ENCODE data around the gene MYO15B.
"Not testable (repeated sequence)": the region's sequence is repeated elsewhere in the genome, so short reads cannot be mapped to it uniquely, and the experiment has no call there.

The MYO15B gene

DNA sequence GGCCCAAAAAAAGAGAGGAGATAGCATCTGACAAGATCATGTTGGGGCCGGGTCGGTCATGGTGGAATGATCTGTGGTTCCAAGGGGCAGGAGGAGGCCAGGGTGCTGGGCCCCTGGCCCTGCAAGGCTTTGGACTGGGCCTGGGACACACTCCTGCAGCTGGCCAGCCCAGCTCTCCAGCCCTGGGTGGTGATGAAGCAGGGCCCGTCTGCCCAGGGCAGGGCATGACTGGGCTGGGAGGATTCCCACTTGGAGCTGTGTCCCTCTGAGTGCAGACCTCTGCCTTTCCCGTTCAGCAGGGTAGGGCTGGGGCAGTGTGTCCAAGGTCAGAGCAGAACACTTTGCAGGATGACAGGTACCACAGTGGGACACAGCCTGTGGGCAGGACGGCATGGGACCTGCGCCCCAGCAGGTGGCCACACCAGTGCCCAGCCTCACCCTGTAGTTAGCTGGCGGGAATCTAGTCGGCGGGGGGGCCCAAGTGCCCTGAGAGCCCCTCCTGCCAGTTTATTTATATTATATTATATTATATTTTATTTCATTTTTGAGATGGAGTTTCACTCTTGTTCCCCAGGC lies 27.6 kb upstream of the MYO15B start:
- DNase-seq, result no peak

DNA sequence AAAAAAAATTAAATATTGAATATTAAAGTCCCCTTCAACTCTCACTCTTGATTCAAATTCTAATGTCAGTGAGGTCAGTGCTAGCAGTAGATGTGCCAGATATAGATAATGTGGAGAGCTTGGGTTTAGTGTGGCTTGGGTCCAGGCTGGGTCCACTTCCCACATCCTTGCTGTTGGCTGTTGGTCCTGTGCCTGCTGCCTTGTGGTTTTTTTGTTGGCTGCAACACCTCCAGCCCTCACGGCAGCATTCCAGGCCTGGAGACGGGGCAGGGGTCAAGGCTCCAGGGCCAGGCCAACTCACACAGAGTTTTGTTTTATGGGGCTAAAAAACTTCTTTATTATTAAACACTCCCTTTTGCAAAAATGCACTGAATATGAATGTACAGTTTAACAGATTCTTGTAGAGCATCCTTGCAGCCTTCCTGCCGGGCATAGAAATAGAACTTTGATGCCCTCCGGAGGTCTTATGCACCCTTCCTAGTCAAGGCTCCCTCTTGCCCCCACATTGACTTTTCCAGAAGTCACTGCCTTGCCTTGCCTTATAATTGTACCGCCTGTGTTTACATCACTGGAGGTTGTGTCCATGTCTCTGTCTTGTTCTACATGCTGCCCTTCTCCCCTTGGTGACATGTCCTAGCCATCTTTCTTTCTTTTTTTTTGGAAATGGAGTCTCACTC lies 25.5 kb upstream of the MYO15B start:
- no peak for DNase-seq

DNA sequence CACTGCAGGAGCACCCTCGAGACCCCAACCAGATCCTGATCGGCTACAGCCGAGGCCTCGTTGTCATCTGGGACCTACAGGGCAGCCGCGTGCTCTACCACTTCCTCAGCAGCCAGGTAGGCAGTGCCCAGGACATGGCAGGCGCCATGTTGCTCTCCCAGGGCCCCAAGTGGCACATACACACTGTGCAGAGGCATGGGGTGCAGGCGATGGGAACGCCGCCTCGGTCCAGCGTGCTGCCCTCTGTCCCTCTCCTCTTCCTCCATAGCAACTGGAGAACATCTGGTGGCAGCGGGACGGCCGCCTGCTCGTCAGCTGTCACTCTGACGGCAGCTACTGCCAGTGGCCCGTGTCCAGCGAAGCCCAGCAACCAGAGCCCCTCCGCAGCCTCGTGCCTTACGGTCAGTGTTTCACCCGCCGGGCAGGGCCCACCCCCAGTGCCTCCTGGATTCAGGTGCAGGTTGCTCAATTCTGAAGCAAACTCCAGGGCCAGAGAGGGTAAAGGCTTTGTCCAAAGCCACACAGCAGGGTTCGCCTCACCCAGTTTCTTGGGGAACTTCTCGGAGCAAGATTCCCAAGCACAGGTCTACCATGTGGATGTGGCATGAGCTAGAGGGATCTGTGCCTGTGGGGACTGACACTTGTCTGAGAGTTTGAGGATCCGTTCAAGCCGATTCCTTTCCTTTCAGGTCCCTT lies 24.4 kb upstream of the MYO15B start:
- no peak for DNase-seq

DNA sequence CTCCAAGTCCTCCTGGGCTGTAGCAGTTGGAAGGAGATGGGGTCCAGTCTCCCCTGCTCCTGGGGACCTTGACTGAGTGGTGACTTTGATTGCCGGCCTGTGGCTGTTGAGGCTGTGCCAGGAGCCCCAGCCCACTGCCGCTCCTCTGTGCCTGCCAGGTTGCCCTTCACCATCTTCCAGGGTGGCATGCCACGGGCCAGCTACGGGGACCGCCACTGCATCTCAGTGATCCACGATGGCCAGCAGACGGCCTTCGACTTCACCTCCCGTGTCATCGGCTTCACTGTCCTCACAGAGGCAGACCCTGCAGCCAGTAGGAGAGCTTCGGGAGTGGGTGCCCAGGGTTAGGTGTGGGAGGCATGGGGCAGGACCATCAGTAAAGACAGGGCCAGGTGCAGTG lies 23.4 kb upstream of the MYO15B start:
- DNase-seq, result no peak

DNA sequence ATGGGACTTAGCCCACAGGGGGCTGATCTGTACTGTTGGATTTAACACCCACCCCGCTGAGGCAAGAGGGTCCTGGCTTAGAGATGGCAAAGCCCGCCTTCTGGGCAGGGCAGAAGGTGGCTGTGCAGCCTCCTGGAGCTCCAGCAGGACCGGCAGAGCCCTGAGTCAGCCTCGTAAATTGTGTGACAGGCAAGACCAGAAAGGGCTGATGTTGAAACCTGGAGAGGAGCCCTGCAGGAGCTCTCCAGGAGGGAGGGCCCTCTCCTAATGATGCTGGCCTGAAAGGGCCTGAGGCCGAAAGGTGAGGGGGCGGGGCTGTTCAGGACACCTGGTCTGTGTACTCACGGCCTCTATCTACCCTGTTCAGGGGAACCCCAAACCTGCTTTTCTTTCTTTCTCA lies 22.5 kb upstream of the MYO15B start:
- DNase-seq, result no peak

DNA sequence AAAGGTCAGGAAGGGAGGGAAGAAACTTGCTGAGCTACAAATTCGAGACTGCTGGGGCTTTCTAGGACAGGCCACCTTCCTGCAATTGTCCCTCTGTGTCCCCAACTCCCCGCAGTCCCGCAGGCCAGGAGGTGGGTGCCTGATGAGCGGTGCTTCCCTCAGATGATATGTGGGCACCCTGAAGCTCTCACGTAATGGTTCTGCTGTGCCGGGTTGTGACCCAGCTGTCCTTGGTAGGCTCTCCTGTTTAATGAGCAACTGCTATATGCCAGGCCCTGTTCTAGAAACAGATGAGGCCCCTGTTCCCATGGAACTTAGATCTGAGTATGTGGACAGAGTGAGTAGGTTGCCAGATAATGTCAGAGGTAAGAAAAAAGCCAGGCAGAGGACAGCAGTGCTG lies 22.0 kb upstream of the MYO15B start:
- DNase-seq, result no peak

DNA sequence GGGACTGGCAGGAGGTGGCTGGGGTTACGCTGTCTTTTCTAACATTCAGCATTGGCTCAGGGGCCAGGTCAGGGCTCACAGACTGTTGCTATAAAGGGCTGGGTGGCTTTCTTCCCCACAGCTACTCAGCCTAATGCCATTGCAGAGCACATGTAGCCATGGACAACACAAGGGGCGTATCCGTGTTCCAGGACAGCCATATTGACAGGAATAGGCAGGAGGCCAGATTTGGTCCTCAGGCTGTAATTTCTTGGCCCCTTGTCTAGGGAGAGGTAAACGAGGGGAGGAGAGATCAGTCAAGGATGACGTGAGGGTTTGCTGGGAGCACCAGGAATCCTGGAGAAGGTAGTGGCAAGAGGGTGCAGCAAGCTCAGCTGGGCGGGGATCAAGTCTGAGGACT lies 21.2 kb upstream of the MYO15B start:
- DNase-seq, result no peak

DNA sequence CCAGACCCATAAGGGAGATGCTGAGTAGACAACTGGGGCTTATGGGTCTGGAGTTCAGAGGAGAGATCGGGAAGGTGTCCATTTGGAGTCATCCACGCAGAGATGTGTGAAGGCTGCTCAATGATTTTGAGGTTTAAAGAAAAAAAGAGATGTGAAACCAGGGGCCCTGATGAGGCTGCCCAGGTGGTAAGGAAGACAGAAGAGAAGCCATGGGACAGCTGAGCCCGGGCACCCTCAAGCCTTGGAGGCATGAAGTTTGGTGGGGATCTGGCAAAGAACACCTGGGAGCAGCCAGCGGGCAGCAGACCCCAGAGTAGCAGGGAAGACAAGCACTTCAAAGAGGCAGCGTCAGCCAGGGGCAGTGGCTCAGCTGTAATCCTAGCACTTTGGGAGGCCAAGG lies 20.8 kb upstream of the MYO15B start:
- no peak for DNase-seq

DNA sequence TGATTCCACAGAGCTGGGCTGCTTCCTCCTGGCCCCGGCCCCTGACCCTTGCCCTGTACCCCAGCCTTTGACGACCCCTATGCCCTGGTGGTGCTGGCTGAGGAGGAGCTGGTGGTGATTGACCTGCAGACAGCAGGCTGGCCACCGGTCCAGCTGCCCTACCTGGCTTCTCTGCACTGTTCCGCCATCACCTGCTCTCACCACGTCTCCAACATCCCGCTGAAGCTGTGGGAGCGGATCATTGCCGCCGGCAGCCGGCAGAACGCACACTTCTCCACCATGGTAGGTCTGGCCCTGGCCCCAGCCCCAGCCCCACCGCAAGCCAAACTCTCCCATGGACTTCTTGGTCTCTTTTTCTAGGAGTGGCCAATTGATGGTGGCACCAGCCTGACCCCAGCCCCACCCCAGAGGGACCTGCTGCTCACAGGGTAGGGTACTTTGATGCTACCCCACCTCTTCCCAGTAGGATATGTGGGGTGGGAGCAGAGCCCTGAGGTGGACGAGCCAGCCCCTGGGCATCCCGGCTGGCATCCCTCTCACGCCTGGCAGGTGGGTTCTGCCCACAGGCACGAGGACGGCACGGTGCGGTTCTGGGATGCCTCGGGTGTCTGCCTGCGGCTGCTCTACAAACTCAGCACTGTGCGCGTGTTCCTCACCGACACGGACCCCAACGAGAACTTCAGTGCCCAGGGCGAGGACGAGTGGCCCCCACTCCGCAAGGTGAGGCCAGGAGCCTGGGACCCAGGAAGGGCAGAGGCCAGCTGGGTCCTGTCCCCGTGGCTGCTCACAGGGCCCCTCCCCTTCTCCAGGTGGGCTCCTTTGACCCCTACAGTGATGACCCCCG lies 19.0 kb upstream of the MYO15B start:
- DNase-seq, result no peak

DNA sequence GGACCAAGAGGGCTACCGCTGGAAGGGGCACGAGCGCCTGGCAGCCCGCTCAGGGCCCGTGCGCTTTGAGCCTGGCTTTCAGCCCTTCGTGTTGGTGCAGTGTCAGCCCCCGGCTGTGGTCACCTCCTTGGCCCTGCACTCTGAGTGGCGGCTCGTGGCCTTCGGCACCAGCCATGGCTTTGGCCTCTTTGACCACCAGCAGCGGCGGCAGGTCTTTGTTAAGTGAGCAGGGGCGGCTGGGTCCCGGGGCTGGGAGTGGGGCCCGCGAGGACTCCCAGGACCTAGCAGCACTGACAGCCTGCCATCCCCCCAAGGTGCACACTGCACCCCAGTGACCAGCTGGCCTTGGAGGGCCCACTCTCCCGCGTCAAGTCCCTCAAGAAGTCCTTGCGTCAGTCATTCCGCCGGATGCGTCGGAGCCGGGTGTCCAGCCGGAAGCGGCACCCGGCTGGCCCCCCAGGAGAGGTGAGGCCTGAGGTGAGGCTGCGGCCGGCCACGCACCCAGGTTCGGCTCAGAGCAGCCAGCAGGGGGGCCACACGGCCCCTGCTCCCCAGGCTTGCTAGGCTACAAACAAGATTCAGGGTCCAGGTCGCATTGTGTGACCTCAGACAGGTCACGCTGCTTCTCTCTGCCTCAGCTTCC lies 17.4 kb upstream of the MYO15B start:
- DNase-seq, result no peak

DNA sequence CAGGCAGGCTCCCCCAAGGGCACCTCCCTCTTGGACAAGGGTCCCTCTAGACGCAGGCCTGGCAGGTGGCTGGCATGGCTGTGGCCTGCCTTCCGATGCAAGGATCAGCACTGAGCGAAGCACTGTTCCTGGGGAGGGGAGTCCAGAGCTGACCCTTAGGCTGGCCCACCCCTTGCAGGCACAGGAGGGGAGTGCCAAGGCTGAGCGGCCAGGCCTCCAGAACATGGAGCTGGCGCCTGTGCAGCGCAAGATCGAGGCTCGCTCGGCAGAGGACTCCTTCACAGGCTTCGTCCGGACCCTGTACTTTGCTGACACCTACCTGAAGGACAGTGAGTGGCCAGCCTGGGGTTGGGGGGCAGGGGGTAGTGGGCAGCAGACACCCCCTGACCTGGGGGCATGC lies 16.8 kb upstream of the MYO15B start:
- DNase-seq, result no peak

DNA sequence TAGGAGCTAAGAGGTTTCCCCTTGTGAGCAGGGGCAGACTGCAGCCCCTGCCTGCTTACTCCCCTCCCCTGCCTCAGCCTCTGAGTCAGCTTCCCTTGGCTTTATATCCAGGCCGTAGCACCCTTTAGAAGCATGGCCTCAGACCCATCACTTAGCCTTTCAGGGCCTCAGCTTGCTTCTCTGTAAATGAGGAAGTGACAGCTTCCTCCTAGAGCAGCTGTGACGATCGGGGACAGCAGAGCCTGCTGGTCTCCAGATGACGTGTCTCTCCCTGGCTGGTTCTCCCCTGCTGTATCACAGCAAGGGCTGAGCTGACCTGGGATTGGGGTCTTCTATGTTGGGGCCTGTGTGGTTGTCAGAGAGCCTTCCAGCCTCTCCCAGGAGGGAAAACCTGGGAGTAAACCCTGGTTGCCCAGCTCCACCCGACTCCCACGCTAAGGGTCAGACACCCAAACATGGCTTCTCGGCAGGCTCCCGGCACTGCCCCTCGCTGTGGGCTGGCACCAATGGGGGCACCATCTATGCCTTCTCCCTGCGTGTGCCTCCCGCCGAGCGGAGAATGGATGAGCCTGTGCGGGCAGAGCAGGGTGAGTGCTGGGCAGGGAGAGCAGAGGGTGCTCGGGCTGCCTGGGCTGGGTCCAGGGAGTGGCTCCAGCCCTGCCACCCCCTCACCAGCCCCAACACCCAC lies 16.3 kb upstream of the MYO15B start:
- DNase-seq, result no peak

DNA sequence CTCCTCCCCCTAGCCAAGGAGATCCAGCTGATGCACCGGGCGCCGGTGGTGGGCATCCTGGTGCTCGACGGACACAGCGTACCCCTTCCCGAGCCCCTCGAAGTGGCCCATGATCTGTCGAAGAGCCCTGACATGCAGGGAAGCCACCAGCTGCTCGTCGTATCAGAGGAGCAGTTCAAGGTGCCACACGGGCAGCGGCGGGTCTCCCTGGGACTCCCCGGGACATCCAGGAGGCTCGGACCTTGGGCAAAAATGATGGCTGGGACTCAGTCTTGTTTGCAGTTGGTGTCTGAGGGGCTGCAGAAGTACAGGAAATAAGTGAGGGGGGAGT lies 15.8 kb upstream of the MYO15B start:
- DNase-seq, result no peak

DNA sequence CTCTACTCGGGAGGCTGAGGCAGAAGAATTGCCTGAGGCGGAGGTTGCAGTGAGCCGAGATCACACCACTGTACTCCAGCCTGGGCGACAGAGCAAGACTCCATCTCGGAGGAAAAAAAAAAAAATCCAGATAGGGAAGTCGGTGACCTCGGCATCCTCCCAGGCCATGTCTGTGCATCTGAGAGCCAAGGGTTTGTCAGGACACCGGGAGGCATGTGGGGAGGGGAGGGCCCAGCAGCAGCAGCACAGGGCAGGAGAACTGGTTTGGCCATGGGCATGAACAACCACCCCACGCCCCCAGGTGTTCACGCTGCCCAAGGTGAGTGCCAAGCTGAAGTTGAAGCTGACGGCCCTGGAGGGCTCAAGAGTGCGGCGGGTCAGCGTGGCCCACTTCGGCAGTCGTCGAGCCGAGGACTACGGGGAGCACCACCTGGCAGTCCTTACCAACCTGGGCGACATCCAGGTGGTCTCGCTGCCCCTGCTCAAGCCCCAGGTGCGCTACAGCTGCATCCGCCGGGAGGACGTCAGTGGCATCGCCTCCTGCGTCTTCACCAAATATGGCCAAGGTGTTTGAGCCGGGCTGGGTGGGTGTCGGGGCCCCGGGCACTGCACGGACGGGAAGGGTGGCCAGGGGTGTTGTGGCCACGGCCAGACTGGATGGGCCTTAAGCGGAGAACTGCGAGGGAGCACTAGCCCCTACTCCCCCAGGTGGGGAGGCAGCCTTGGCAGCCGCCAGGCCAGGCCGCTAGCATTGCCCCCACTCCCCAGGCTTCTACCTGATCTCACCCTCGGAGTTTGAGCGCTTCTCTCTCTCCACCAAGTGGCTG lies 14.7 kb upstream of the MYO15B start:
- no peak for DNase-seq

DNA sequence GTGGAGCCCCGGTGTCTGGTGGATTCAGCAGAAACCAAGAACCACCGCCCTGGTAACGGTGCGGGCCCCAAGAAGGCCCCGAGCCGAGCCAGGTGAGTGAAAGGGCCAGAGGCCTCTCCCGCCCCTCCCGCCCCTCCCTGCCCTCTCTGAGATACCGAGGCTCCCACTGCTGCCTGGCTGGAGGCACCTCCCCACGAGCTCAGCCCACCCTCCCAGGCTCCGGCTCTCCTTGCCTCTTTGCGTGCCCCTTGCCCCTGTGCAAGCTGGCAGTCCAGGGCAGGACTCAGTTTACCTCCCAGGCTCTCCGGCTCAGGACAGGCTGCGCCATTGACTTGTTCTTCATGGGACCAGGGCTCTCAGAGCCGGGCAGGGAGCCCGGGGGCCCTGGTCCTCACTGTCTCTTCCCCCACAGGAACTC lies 14.1 kb upstream of the MYO15B start:
- no peak for DNase-seq

DNA sequence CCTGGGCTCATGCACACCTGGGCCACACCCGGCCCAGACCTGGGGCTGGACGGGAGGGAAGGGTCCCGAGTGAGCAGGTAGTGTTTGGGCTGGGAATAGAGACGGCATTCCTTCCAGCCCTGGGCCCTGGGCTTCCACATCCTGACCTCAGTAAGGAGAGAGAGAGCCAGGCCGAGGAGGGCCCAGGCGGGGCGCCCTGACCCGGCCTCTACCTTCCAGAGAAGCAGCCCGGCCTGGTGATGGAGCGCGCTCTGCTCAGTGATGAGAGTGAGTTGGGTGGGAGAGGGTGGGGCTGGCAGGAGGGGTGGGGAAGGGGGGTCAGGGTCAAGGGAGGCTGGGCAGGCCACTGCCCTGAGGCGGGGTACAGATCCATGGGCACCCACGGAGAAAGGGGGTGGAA lies 13.6 kb upstream of the MYO15B start:
- no peak for DNase-seq

DNA sequence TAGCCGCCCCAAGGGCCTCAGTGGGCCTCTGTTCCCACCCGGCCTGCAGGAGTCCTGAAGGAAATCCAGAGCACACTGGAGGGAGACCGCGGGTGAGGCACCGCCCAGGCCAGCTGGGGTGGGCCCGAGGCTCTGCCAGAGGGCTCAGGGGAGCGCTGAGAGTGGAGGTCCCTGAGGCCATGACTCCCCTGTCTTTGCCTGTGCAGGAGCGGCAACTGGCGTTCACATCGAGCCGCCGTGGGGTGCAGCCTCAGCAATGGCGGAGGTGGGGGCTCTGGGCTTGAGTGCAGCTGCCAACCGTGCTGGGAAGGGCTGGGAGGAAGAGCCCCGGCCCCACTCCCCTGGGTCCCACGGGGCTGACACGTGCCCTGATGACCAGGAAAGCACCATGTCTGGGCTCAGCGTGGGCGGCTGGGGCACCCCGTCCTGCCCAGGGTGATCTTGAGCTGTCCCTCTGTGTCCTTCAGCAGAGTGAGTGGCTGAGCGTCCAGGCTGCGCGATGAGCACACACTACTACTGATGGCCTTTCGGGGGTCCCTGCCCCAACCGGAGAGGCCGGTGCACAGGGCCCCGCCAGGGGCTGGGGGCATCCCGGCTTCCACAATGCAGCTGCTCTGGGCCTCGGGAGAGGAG lies 13.1 kb upstream of the MYO15B start:
- no peak for DNase-seq

DNA sequence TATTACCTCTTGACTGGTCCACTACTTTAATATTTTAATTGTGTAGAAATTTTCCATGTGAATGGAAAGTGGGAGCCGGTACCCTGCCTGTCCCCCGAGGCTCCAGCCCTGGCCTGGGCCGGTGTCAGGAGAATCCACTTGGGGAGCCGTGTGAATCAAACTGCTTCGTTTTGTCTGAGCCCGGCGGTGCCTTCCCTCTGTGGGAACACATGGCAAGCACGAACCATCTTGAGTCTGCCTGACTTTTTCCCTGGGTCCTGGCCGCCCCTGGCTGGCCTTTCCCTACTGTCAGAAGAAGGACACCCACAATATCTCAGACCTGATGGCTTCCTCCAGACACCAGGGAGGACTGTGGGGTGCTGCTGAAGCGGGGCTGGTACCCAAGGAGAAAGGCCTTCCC lies 12.4 kb upstream of the MYO15B start:
- no peak for DNase-seq

DNA sequence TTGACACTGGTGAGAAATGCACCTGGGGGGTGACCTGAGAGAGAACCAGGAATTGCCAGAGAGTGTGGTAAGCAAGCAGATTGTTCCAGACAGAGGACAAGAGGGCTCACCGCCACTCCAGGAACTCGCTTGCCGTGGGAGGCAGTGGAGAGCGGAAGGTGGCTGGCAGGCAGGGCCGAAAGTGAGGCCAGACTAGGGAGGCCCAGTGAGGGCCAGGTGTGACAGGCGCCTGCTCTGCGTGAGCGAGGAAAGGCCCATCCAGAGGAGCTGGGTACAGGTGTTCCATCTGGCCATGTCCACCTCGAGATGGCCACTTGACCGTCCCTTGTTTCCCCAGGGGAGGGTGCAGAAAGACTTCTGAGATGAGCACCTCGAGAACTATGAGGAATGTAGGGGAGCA lies 11.9 kb upstream of the MYO15B start:
- no peak for DNase-seq

DNA sequence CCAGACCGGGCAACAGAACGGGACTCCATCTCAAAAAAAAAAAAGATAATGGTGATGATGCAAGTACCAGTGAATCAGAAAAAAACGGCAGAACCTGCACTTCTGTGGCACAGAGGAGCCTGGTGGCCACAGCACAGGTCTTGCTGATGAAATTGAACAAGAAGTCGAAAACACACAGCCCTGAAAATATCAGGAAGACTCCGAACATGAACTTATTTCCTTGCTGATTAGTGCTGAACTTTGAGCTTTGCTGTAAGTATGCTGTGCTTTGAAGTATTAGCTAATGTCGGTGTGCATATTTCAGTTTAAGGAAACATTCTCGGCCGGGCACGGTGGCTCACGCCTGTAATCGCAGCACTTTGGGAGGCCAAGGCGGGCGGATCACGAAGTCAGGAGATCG lies 10.9 kb upstream of the MYO15B start:
- DNase-seq, result no peak

DNA sequence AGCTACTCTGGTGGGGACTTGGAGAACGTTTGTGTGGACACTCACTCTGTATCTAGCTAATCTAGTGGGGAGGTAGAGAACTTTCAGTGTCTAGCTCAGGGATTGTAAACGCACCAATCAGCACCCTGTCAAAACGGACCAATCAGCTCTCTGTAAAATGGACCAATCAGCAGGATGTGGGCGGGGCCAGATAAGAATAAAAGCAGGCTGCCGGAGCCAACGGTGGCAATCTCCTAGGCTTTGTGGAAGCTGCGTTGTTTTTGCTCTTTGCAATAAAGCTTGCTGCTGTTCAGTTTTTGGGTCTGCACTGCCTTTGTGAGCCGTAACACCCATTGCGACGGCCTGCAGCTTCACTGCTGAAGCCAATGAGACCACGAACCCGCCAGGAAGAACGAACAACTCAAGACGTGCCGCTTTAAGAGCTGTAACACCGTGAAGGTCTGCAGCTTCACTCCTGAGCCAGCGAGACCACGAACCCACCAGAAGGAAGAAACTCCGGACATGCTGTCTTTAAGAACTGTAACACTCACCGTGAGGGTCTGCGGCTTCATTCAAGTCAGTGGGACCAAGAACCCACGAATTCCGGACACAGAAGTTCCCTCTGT lies 6.4 kb upstream of the MYO15B start:
- DNase-seq, result not testable (repeated sequence)

All from NCI-H2171 (cell line).